HepG2 (cell line): Measurements from ENCODE around the gene MCC. TPM values are rescaled to one million over a fixed set of nuclear protein-coding genes. Genes with fewer than 3 reads are reported as not detected.
A peak's percentile ranks its signal among the peaks of the same experiment; 100 is the strongest.

Source experiments
- AGO2 ChIP-seq: fragments of 200-400 bp; formaldehyde crosslinking; optimal IDR thresholded peaks from 2 replicates; pipeline ENCODE3; 2017; ENCODE audit warnings: mild to moderate bottlenecking, low read depth, low read length, moderate library complexity
- ATF1 ChIP-seq: IDR thresholded peaks from 2 replicates; pipeline ENCODE4 v1.6.1; 2016; ENCODE audit warnings: mild to moderate bottlenecking, control low read depth
- FOXA3 ChIP-seq: IDR thresholded peaks from 2 replicates; pipeline ENCODE4 v1.6.1; 2016; ENCODE audit warnings: missing genetic modification reagents, missing compliant biosample characterization
- GTF2F1 ChIP-seq: fragments of 150-350 bp; IDR thresholded peaks from 2 replicates; pipeline ENCODE4 v1.6.1; 2014; ENCODE audit warnings: low read length
- HIVEP1 ChIP-seq: sonication (generic); formaldehyde crosslinking; IDR thresholded peaks from 2 replicates; pipeline ENCODE4 v1.4.0; 2020; ENCODE audit warnings: mild to moderate bottlenecking, missing genetic modification reagents
- HNRNPLL ChIP-seq: fragments of 200-400 bp; formaldehyde crosslinking; IDR thresholded peaks from 2 replicates; pipeline ENCODE4 v1.6.1; 2017; ENCODE audit warnings: mild to moderate bottlenecking, low read depth, low read length; ENCODE audit not compliant: poor library complexity, severe bottlenecking
- KLF6 ChIP-seq: IDR thresholded peaks from 2 replicates; pipeline ENCODE4 v1.8.0; 2016; ENCODE audit warnings: missing biosample characterization, missing genetic modification reagents
- MZF1 ChIP-seq: sonication (generic); formaldehyde crosslinking; IDR thresholded peaks from 2 replicates; pipeline ENCODE4 v1.8.1; 2023; ENCODE audit warnings: mild to moderate bottlenecking, missing genetic modification reagents, borderline replicate concordance
- NR2F6 ChIP-seq, 2 experiments: IDR thresholded peaks; 2 replicates each; pipeline ENCODE4 v1.6.1; 2016; ENCODE audit warnings: antibody characterized with exemption in 1 of 2, mild to moderate bottlenecking in 1 of 2
- PBX3 ChIP-seq: sonication (generic); formaldehyde crosslinking; IDR thresholded peaks from 2 replicates; pipeline ENCODE4 v1.8.1; 2023; ENCODE audit warnings: missing genetic modification reagents, inconsistent platforms, borderline replicate concordance
- POLR2A ChIP-seq, 2 experiments: IDR thresholded peaks; 2 replicates each; pipeline ENCODE4 v1.6.1; 2011; ENCODE audit warnings: low read depth in 2 of 2, low read length in 2 of 2, mild to moderate bottlenecking in 1 of 2, moderate library complexity in 1 of 2; ENCODE audit not compliant: insufficient read depth in 1 of 2
- RBFOX2 ChIP-seq: fragments of 200-400 bp; formaldehyde crosslinking; IDR thresholded peaks from 2 replicates; pipeline ENCODE4 v1.6.1; 2017; ENCODE audit warnings: low read depth, mild to moderate bottlenecking, low read length
- SMAD3 ChIP-seq: sonication (generic); formaldehyde crosslinking; IDR thresholded peaks from 2 replicates; pipeline ENCODE4 v1.4.0; 2020; ENCODE audit warnings: missing genetic modification reagents
- SPEN ChIP-seq: sonication (generic); formaldehyde crosslinking; IDR thresholded peaks from 2 replicates; pipeline ENCODE4 v1.5.1; 2020; ENCODE audit warnings: low read depth, mild to moderate bottlenecking, missing genetic modification reagents
- THAP11 ChIP-seq: IDR thresholded peaks from 2 replicates; pipeline ENCODE4 v1.6.1; 2016; ENCODE audit warnings: missing biosample characterization, missing genetic modification reagents
- ZIK1 ChIP-seq: sonication (generic); formaldehyde crosslinking; IDR thresholded peaks from 2 replicates; pipeline ENCODE4 v1.5.0; 2020; ENCODE audit warnings: mild to moderate bottlenecking, low read depth, missing genetic modification reagents, borderline replicate concordance
- ZNF274 ChIP-seq: sonication (generic); formaldehyde crosslinking; IDR thresholded peaks from 2 replicates; pipeline ENCODE4 v1.5.1; 2020; ENCODE audit warnings: mild to moderate bottlenecking, missing genetic modification reagents
- ZNF350 ChIP-seq: sonication (generic); formaldehyde crosslinking; IDR thresholded peaks from 2 replicates; pipeline ENCODE4 v1.4.0; 2020; ENCODE audit warnings: mild to moderate bottlenecking, low read depth, missing genetic modification reagents, borderline replicate concordance
- ZNF451 ChIP-seq: sonication (generic); formaldehyde crosslinking; IDR thresholded peaks from 2 replicates; pipeline ENCODE4 v1.5.0; 2020; ENCODE audit warnings: mild to moderate bottlenecking, missing genetic modification reagents
- ZNF564 ChIP-seq: sonication (generic); formaldehyde crosslinking; IDR thresholded peaks from 2 replicates; pipeline ENCODE4 v1.8.1; 2023; ENCODE audit warnings: mild to moderate bottlenecking, missing genetic modification reagents
- ZNF879 ChIP-seq: sonication (generic); formaldehyde crosslinking; IDR thresholded peaks from 2 replicates; pipeline ENCODE4 v1.8.1; 2023; ENCODE audit warnings: missing genetic modification reagents
- ZSCAN12 ChIP-seq: sonication (generic); formaldehyde crosslinking; IDR thresholded peaks from 2 replicates; pipeline ENCODE4 v1.9.0; 2021; ENCODE audit warnings: mild to moderate bottlenecking, missing genetic modification reagents
- polyA plus RNA-seq, 8 experiments: library from polyadenylated mRNA; depleted of rRNA in 3 of 8; stranded (reverse) in 7 of 8; unstranded in 1 of 8; fragments of >200 nt; fragmentation: Illumina TruSeq in 4 of 8; extraction: Trizol in 4 of 8; gene quantifications; 2 replicates each; pipeline versions ENCODE4 v1.2.1 to v1.2.3, GENCODE V29; 2011 to 2016; ENCODE audit warnings: low read depth in 4 of 8, missing spikeins in 1 of 8, mixed read lengths in 1 of 8; ENCODE audit not compliant: insufficient read depth in 1 of 8
- total RNA-seq, 5 experiments: library from RNA; depleted of rRNA; stranded (reverse); fragments of >200 nt; fragmentation: Illumina TruSeq; extraction: Trizol; gene quantifications; 2 replicates each; pipeline ENCODE4 v1.2.3, GENCODE V29; 2016; ENCODE audit warnings: low read depth in 1 of 5
- TF ChIP-seq, protein P1 (sequence below): sonication (generic); formaldehyde crosslinking; IDR thresholded peaks from 2 replicates; pipeline ENCODE4 v1.4.0; 2020; ENCODE audit warnings: low read depth, mild to moderate bottlenecking, missing genetic modification reagents

MCC gene
- total and polyA plus RNA-seq, 2 of the 13 experiments (the other 11 are each of a cell fraction or from before 2014, with no cell fraction given) = 0.55 to 2.4 TPM

DNA sequence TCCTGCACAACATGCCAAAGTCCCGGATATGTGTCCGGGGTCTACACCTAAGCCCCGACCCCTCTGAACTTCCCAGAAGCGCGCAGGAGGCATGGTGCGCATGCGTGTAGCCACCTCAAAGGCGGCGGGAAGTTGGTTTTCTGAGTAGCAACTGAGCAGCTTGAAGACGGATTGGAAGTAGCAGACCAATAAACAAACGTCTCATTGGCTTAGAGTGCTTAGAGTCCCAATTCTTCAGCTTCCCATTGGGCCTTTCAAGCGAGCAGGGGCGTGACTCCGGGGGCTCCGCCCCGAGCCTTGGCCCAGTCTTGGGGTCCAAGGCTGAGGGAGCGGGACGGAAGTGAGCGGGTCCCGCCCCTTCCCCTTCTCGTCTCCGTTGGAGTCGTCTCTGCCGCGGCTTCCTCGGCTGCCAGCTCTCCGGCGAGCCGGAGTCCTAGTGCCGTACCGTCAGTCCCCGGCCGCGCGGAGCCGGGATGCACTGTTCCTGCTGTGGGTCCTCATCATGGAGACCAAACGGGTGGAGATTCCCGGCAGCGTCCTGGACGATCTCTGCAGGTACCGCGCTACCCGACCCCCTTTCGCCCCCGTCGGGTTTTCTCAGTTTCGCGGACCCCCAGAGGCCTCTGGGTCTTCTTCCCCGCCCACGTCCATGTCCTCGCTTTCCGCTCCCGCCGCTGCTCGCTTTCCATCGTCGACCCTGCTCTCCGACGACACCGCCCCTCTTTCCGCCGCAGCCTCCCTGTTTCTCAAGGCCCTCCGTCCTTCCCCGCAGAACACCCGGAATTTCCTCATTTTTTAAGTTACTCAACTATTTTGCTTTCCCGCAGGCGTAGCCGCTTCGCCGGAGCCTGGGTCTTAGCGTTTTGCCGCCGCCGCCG, 511.6 kb downstream of the MCC start, which contains the start of gene DCP2 (continued):
- TF ChIP-seq MZF1 = no peak
- TF ChIP-seq ZNF564 (CRISPR knock-in tag) = no peak; the same call in 1 of the 2 replicates
- peak; percentile 85; the same call in 1 of the 2 replicates for TF ChIP-seq ZNF451 (CRISPR knock-in tag)
- no peak for TF ChIP-seq ZSCAN12 (CRISPR knock-in tag)
- TF ChIP-seq HIVEP1 = peak; percentile 38; the same call in 1 of the 2 replicates
- peak; percentile 84; the same call in 1 of the 2 replicates for TF ChIP-seq ZNF274 (CRISPR knock-in tag)
- no peak for TF ChIP-seq NR2F6 (IDR thresholded peaks at IDR 0.05)
- peak; percentile 5; the same call in 1 of the 2 replicates for TF ChIP-seq NR2F6 (CRISPR knock-in tag; IDR thresholded peaks at IDR 0.05)
- TF ChIP-seq KLF6 (CRISPR knock-in tag) = no peak
- TF ChIP-seq SPEN = peak; percentile 78
- TF ChIP-seq RBFOX2 = peak; percentile 91
- TF ChIP-seq HNRNPLL = peak; percentile 53
- TF ChIP-seq, protein P1, sequence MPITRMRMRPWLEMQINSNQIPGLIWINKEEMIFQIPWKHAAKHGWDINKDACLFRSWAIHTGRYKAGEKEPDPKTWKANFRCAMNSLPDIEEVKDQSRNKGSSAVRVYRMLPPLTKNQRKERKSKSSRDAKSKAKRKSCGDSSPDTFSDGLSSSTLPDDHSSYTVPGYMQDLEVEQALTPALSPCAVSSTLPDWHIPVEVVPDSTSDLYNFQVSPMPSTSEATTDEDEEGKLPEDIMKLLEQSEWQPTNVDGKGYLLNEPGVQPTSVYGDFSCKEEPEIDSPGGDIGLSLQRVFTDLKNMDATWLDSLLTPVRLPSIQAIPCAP (CRISPR knock-in tag) = no peak
- TF ChIP-seq FOXA3 (CRISPR knock-in tag) = peak; percentile 52
- peak; percentile 48 for TF ChIP-seq AGO2
- TF ChIP-seq ZIK1 (CRISPR knock-in tag) = peak; percentile 55; the same call in 1 of the 2 replicates
- TF ChIP-seq SMAD3 (CRISPR knock-in tag) = peak; percentile 75; the same call in 1 of the 2 replicates
- peak; percentile 79 for TF ChIP-seq ZNF350 (CRISPR knock-in tag)
- TF ChIP-seq ATF1 (CRISPR knock-in tag) = 0 out of 2 replicates have a peak, but pooled peaks have one; percentile 43
- peak; percentile 86 to 89 for TF ChIP-seq POLR2A (IDR thresholded peaks at IDR 0.05; ENCODE audit: insufficient read depth in 1 of 2, low read depth in 2 of 2, low read length in 2 of 2)
- 0 out of 2 replicates have a peak, but pooled peaks have one; percentile 2 for TF ChIP-seq GTF2F1
- no peak for TF ChIP-seq PBX3 (CRISPR knock-in tag)
- peak; percentile 85 for TF ChIP-seq THAP11
- peak; percentile 85; the same call in 1 of the 2 replicates for TF ChIP-seq ZNF879
